ENCODE measurements around the gene DLGAP3.
"Not testable (repeated sequence)": the region's sequence is repeated elsewhere in the genome, so short reads cannot be mapped to it uniquely, and the experiment has no call there.

The DLGAP3 gene

DNA sequence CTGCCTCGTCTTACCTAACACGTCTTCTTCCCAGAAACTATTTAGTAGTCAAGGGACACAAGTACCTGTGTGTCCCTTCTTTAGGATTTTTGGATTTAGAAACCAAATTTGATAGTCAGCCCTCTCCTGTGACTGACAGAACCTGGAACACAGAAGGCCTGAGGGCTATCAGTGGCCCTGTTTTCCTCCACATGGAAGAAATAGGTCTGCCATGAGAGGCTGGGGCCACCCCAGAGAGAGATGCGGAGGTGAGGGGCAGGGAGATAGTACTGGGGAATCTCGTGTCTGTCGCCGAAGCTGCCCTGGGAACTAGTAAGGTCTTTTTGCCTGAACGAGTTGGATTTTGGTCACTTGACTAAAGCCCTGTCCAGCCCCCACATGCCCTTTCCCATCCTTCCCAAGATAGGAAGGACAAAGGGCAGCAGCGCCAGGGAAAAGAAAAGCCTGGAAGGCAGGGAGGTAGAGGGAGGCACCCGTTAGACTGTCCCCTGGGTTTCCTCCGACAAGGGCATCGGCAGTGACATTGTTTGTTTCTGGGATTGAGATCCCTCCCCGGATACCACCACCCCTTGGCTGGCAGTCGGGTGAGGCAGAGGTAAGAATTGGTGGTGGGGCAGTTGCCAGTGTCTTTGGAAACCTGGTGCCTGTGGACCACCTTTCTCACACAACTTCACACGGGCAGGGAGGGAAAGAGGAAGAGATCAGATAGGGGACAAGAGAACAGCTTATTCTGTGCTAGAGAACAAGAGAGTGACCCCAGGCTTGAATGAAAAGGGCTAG lies 89.7 kb downstream of the DLGAP3 start:
- DNase-seq (ENCODE audit: low read depth, low spot score): no peak

- no peak for DNase-seq (ENCODE audit: low read depth, low spot score)
These were observed 95.7 kb downstream of the DLGAP3 start for GRCh38 chr1:34833711-34834110.

DNA sequence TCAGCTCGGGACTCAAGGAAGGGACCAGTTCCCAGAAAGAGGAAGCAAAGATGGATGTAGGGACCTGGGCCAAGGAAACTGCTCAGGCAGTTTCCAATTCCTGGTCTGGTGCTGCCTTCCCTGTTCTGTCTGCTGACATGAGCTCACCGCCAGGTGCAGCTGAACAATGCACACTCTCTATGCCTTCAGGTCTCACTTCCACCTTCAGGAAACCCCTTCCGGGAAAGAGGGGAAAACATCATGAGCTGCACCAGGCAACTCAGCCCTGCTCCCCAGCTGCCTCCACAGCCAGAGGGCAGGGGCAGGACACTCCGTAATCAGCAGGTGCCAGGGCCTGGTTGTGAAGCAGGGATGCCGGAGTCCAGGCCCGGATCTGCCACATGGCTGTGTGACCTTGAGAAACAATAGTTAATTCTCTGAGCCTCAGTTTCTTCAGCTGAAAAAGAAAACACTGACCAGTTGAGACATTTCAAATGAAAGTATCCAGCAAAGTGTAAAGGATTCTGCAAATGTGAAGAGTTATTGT lies 97.7 kb downstream of the DLGAP3 start:
- no peak for DNase-seq (ENCODE audit: low read depth, low spot score)

- DNase-seq (ENCODE audit: low read depth, low spot score): no peak
These were observed 100.2 kb downstream of the DLGAP3 start for GRCh38 chr1:34829250-34829649.

DNA sequence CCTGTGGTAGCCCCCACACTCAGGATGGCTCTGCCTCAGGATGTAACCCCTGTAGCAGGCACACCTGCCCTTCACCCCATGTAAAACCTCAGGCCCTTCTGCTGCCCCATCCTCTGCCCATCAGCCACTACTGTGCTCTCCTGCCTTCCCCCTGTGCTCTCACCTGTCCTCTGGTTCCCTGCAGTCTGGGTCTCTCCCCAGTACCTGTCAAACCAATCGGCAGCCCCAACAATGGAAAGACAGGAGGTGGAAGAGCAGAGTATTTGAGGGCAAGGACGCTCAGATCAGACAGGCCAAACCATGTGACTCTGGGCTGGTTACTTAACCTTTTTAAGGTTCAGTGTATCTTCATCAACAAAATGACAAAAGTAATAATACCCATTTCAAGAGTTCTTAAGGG lies 100.8 kb downstream of the DLGAP3 start:
- no peak for DNase-seq (ENCODE audit: low read depth, low spot score)

DNA sequence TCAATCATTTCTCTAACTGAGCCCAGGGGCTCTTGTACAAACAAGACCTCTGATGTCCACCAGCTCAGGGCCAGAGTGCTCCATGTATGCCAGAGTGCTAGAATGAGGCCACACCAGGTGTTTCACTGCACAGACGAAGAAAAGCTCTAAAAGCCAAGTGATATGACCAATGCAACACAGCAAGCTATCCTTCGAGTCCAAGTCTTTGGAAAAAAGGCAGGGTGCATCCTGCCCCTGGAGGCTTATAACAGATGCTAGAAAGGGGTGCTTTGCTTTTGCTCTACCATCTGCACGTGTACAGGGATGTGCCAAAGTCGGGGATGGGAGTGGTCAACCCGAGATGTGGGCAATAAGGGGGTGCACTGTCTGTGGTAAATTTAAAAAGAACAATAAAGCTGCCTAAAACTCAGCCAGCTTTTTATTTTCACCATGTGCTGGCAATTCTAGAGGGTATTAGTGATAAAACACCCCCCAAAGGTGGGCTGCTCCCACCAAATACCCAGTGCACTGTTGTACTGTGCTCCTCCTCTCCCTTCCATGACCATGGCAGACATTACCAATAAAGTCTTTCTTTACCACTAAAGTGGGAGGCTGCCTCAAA lies 102.0 kb downstream of the DLGAP3 start:
- no peak for DNase-seq (ENCODE audit: low read depth, low spot score)

DNA sequence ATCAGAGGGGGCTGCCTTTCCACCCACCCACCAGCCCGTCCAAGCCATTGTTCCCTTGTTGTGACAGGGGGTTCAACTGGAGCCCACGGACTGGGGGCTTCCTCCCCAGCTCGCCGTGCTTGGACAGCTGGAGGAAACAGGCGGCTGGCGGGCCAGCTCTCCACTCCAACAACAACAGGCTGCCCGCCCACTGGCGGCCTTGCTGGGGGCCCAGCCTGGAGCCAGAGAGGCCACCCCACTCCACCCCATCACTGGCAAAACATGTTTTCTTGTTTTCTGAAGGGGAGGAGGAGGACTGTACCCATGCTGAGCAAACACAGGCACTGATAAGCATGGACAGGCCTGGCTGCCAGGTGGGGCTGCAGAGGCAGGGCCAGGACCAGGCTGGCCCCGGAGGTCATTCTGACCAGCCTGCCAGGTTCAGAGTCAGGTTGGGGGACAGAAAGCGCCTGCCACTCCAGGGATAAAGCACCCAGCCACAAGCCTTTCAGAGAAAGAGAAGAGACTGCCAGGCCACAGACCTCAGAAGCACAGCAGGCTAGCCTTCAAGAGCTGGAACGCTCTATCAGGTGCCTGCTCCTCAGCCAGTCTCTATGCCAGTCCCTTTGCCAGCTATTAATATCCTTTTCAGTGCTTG lies 103.9 kb downstream of the DLGAP3 start:
- no peak for DNase-seq (ENCODE audit: low read depth, low spot score)

DNA sequence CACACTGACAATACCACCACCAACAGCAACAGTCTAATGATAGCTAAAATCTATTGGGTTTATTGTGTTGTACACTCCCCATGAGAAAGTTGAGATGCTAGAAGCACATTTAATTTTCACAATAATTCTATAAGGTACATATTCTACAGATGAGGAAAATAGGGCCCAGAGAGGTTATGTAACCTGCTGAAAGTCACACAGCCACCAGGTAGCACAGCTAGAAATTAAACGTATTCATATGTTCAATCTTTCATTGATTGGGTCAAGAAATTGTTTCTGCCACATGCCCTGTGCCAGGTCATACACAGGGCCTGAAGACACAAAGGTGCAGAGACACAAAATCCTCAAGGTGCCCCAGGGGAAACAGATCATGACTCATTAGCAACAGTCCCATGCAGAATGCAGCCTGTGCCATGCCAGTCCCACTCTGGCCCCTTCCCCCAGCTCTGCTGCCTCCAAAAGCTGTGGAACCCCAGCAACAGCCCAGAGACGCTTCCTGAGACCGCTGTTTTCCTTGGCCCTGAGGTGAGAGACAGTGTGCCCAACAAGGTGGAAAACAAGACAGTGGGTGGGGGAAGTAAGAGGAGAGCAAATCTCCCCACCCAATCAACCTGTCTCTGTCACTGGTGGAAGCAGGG lies 104.5 kb downstream of the DLGAP3 start:
- no peak for DNase-seq (ENCODE audit: low read depth, low spot score)

- DNase-seq (ENCODE audit: low read depth, low spot score): no peak
These were observed 107.2 kb downstream of the DLGAP3 start for GRCh38 chr1:34822202-34822601.

- DNase-seq (ENCODE audit: low read depth, low spot score): not testable (repeated sequence)
These were observed 110.6 kb downstream of the DLGAP3 start for GRCh38 chr1:34818862-34819261.

- DNase-seq (ENCODE audit: low read depth, low spot score): no peak
These were observed 112.7 kb downstream of the DLGAP3 start for GRCh38 chr1:34816778-34817177.

DNA sequence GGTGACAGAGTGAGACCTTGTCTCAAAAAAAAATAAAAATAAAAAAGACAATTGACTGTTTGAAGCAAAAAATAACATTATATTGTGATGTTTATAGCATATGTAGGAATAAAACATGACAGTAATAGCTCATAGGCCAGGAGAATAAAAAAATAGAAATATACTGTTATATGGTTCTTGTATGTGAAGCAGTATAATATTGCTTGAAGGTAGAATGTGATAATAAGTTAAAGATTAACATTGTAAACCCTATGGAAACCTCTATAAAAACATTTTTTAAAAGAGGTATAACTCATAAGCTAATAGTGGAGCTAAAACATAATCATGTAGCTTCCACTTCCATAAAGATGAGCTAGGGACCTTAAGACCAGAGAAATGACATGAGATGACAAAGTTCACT lies 113.1 kb downstream of the DLGAP3 start:
- no peak for DNase-seq (ENCODE audit: low read depth, low spot score)

All from activated CD4-positive, CD25-positive, alpha-beta regulatory T cell treated with anti-CD3 and anti-CD28 coated beads, Interleukin-2, amount 50 U/mL, for 16 hours (primary cell).